Measurements from ENCODE around the gene MAML2. TPM values are rescaled to one million over a fixed set of nuclear protein-coding genes. Genes with fewer than 3 reads are reported as not detected.
"Not testable (repeated sequence)": the region's sequence is repeated elsewhere in the genome, so short reads cannot be mapped to it uniquely, and the experiment has no call there.

MAML2 gene
- total and polyA plus RNA-seq, 2 of the 13 experiments (the other 11 are each of a cell fraction or from before 2014, with no cell fraction given), result 2.3 to 25.9 TPM

GRCh38 chr11:96186806-96187205 lies 156.2 kb downstream of the MAML2 start (continued):
- no peak for TF ChIP-seq ZNF10 (CRISPR knock-in tag; IDR thresholded peaks at IDR 0.05; ENCODE audit: borderline replicate concordance, low read depth)
- no peak for TF ChIP-seq THAP7 (CRISPR knock-in tag; IDR thresholded peaks at IDR 0.05)
- TF ChIP-seq TERF1 (CRISPR knock-in tag; IDR thresholded peaks at IDR 0.05), result no peak

GRCh38 chr11:96185220-96185768 lies 157.7 kb downstream of the MAML2 start:
- 66% methylated on average over 4 of the region's 4 CpGs for WGBS (ENCODE audit: low lambda C conversion rate)

GRCh38 chr11:96180937-96181336 lies 162.1 kb downstream of the MAML2 start:
- DNase-seq (ENCODE audit: low spot score); H3K79me2 ChIP-seq (ENCODE audit: insufficient read depth, low read length); H3K27ac ChIP-seq (ENCODE audit: extremely low read length, insufficient read depth, low read length); H3K9me3 ChIP-seq (ENCODE audit: low read length); FAIRE-seq; H3K4me3 ChIP-seq (replicated peaks in 1 of 3; ENCODE audit: insufficient read depth in 1 of 3, low read depth in 2 of 3, low read length in 3 of 3); ATAC-seq; POLR2A ChIA-PET; CTCF ChIA-PET (ENCODE audit: low intra/inter-chr PET ratio, low total read pairs); H3K36me3 ChIP-seq (replicated peaks in 1 of 2; ENCODE audit: control insufficient read depth in 1 of 2, insufficient read depth in 2 of 2, low read length in 2 of 2); H2AFZ ChIP-seq (ENCODE audit: low read length); H4K20me1 ChIP-seq (ENCODE audit: insufficient read depth, low read length); H3K4me2 ChIP-seq (ENCODE audit: low read depth, low read length); H3K27me3 ChIP-seq (ENCODE audit: control insufficient read depth in 1 of 2, insufficient read depth in 2 of 2, low read length in 2 of 2); H3K4me1 ChIP-seq (ENCODE audit: insufficient read depth, low read length); BruUV-seq (replicated peaks); in situ Hi-C loops (cut with HindIII; ENCODE audit: extremely low pct_ligation_motif_present, low pct_unique_long_range_greater_than_20kb); intact Hi-C loops (cut with micrococcal nuclease; ENCODE audit: unreplicated experiment); H3K9ac ChIP-seq (ENCODE audit: insufficient read depth, low read depth, low read length): not testable (repeated sequence)
- 98% methylated on average over 4 of the region's 4 CpGs for WGBS (ENCODE audit: low lambda C conversion rate)

More at GRCh38 chr11:96185220-96185768, 157.7 kb downstream of the MAML2 start:
- no TSS peak for BruUV-seq (replicated peaks)
- H3K36me3 ChIP-seq (replicated peaks in 1 of 2; ENCODE audit: control insufficient read depth in 1 of 2, insufficient read depth in 2 of 2, low read length in 2 of 2), result 0 out of 5 replicates have a peak, but pooled peaks cover 0 to 6% of the 10 kb centered on the region in 2 experiments
- H4K20me1 ChIP-seq (ENCODE audit: insufficient read depth, low read length), result no peaks in the 10 kb centered on the region
- H3K4me1 ChIP-seq (ENCODE audit: insufficient read depth, low read length), result peaks cover 23% of the 10 kb centered on the region
- no peak overlapping the region for H2AFZ ChIP-seq (ENCODE audit: low read length)
- H3K79me2 ChIP-seq (ENCODE audit: insufficient read depth, low read length), result no peaks in the 10 kb centered on the region
- no peaks in the 10 kb centered on the region for H3K9me3 ChIP-seq (ENCODE audit: low read length)
- intact Hi-C loops (cut with micrococcal nuclease; ENCODE audit: unreplicated experiment), result no loop called here
- no peaks in the 10 kb centered on the region for H3K27me3 ChIP-seq (ENCODE audit: control insufficient read depth in 1 of 2, insufficient read depth in 2 of 2, low read length in 2 of 2)
- ATAC-seq, result no peak
- ChIA-PET CTCF (ENCODE audit: low intra/inter-chr PET ratio, low total read pairs) (no interaction called here), POLR2A (no interaction called here)
- DNase-seq (ENCODE audit: low spot score), result no peak
- H3K27ac ChIP-seq (ENCODE audit: extremely low read length, insufficient read depth, low read length), result no peak overlapping the region
- H3K4me3 ChIP-seq (replicated peaks in 1 of 3; ENCODE audit: insufficient read depth in 1 of 3, low read depth in 2 of 3, low read length in 3 of 3), result no peak overlapping the region
- in situ Hi-C loops (cut with HindIII; ENCODE audit: extremely low pct_ligation_motif_present, low pct_unique_long_range_greater_than_20kb), result no loop called here
- no peak for TF ChIP-seq HMG20A (CRISPR knock-in tag; IDR thresholded peaks at IDR 0.05; ENCODE audit: borderline replicate concordance)
- peak; percentile 20; the same call in 1 of the 2 replicates for TF ChIP-seq MAFF (IDR thresholded peaks at IDR 0.05; ENCODE audit: low read depth, low read length)
- peak in 1 of 2 experiments; percentile 40; a peak in 2 of 4 replicates for TF ChIP-seq MAFK (conservative IDR thresholded peaks at IDR 0.05 in 1 of 2, IDR thresholded peaks at IDR 0.05 in 1 of 2; ENCODE audit: low read length in 2 of 2)
- no peak overlapping the region for H3K9ac ChIP-seq (ENCODE audit: insufficient read depth, low read depth, low read length)
- no peak overlapping the region for H3K4me2 ChIP-seq (ENCODE audit: low read depth, low read length)
- FAIRE-seq, result no peak
